ENCODE results near the gene PRR29.

GRCh38 chr17:63988127-63988478, 10.0 kb upstream of the PRR29 start:
- no peak for TF ChIP-seq POLR2AphosphoS5 (IDR thresholded peaks at IDR 0.05; ENCODE audit: low read depth, low read length)
- TF ChIP-seq, protein P1, sequence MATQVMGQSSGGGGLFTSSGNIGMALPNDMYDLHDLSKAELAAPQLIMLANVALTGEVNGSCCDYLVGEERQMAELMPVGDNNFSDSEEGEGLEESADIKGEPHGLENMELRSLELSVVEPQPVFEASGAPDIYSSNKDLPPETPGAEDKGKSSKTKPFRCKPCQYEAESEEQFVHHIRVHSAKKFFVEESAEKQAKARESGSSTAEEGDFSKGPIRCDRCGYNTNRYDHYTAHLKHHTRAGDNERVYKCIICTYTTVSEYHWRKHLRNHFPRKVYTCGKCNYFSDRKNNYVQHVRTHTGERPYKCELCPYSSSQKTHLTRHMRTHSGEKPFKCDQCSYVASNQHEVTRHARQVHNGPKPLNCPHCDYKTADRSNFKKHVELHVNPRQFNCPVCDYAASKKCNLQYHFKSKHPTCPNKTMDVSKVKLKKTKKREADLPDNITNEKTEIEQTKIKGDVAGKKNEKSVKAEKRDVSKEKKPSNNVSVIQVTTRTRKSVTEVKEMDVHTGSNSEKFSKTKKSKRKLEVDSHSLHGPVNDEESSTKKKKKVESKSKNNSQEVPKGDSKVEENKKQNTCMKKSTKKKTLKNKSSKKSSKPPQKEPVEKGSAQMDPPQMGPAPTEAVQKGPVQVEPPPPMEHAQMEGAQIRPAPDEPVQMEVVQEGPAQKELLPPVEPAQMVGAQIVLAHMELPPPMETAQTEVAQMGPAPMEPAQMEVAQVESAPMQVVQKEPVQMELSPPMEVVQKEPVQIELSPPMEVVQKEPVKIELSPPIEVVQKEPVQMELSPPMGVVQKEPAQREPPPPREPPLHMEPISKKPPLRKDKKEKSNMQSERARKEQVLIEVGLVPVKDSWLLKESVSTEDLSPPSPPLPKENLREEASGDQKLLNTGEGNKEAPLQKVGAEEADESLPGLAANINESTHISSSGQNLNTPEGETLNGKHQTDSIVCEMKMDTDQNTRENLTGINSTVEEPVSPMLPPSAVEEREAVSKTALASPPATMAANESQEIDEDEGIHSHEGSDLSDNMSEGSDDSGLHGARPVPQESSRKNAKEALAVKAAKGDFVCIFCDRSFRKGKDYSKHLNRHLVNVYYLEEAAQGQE (IDR thresholded peaks at IDR 0.05; ENCODE audit: insufficient read depth in 1 of 2, low read depth in 2 of 2, low read length in 2 of 2) = no peak

All from PFSK-1 (cell line).